ENCODE measurements around the gene AGAP2.

AGAP2 gene

DNA sequence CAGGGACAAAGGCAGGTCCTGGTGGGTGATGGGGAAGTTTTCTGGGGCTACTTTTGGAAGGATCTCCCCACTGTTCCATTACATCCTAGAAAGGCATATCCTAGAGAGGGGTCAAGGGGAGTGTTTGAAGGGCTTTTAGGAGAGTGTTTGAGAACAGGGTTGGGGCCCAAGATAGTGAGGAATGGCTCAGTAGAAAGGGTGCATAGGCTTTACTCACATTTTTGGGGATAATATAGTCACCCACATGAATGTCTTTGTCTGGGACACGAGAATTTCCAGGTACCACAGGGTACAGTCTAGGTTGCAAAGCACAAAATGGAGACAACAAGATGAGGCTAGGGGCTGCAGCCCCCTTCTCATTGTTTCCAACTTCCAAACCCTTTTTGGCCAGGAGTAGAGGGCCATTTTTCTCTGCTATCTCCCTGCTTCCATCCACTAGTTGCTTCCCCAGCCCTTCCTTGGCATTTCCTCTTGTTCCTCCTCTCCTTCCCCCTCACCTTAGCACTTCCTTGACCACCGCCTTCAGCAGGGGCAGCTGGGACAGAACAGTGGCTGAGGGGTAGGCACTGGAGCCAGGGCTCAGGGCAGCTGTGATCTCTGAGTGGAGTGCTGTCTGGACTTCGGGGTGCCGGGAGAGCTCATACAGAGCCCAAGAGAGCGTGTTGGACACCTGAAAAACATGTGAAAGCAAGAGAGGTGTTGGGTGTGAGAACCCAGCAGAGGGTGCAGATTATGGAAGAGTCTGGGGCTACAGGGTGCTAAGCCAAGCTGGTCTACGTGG, 25.5 kb upstream of the AGAP2 start:
- no peaks in the 10 kb centered on the region for H3K36me3 ChIP-seq (ENCODE audit: insufficient read depth, low read length)
- no peaks in the 10 kb centered on the region for H3K4me1 ChIP-seq (ENCODE audit: insufficient read depth, low read length)
- H3K9ac ChIP-seq (ENCODE audit: low read depth, low read length): peak overlapping the region; percentile 50; the same call in 1 of the 2 replicates
- no peaks in the 10 kb centered on the region for H3K9me3 ChIP-seq (ENCODE audit: control insufficient read depth, insufficient read depth, low read length)

DNA sequence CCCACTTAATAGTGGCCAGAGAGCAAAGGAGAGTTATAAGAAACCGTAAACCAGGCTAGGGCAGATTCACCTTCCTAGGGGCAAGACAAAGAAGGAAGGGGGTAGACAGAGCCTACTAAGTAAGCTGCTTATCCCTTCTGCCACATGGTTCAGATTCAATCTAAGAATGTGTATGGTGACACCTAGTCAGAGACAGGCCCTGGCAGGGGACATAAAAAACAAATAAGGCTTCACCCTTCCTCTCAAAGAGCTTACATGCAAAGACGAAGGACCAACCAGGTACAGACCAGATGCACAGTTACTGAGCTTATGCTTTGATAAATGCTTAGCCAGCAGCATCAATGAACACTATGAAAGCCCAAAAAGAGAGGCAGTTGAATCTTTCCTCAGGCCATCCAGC, 23.9 kb upstream of the AGAP2 start:
- Histone ChIP-seq H3K4me1 (ENCODE audit: insufficient read depth, low read length) (no peaks in the 10 kb centered on the region), H3K9ac (ENCODE audit: low read depth, low read length) (no peak overlapping the region), H3K9me3 (ENCODE audit: control insufficient read depth, insufficient read depth, low read length) (no peaks in the 10 kb centered on the region), H3K36me3 (ENCODE audit: insufficient read depth, low read length) (no peaks in the 10 kb centered on the region)

GRCh38 chr12:57761391-57761998, 23.0 kb upstream of the AGAP2 start:
- Histone ChIP-seq H3K9me3 (ENCODE audit: control insufficient read depth, insufficient read depth, low read length) (no peaks in the 10 kb centered on the region), H3K36me3 (ENCODE audit: insufficient read depth, low read length) (no peaks in the 10 kb centered on the region), H3K4me1 (ENCODE audit: insufficient read depth, low read length) (no peaks in the 10 kb centered on the region), H3K9ac (ENCODE audit: low read depth, low read length) (no peak overlapping the region)

- Histone ChIP-seq H3K36me3 (ENCODE audit: insufficient read depth, low read length) (no peaks in the 10 kb centered on the region), H3K9ac (ENCODE audit: low read depth, low read length) (no peak overlapping the region), H3K9me3 (ENCODE audit: control insufficient read depth, insufficient read depth, low read length) (no peaks in the 10 kb centered on the region; the same call in 1 of the 2 replicates), H3K4me1 (ENCODE audit: insufficient read depth, low read length) (no peaks in the 10 kb centered on the region)
Observed at GRCh38 chr12:57760347-57760982, 21.9 kb upstream of the AGAP2 start.

DNA sequence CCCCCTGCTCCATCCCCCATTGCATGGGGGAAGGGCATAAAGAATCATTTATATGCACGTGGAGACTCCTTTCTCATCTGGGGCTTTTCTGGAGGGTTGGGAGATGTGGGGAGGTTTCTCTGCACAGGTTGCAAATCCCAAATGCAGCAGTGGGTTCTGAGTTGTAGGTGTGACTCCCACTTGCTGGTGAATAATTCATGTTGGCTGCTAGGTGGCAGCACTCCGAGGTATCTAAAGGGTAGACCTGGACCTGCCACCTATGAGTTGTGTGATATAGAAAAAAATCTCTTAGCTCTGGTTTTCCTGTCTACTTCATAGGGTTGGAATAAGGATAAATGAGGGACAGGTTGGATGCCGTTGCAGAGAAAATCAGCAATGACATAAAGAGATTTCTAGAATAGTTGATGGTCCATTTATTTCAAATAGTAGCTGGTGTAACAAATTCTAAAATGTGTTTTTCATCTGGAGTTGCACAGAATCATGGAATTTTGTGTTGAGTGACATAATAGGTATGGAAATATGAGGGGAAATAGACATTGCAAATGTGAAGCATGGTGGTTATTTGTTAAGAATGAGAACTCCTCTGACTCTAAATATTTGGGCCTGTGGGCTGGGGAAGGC, 20.9 kb upstream of the AGAP2 start:
- no peaks in the 10 kb centered on the region for H3K4me1 ChIP-seq (ENCODE audit: insufficient read depth, low read length)
- no peaks in the 10 kb centered on the region; the same call in 1 of the 2 replicates for H3K9me3 ChIP-seq (ENCODE audit: control insufficient read depth, insufficient read depth, low read length)
- no peak overlapping the region for H3K9ac ChIP-seq (ENCODE audit: low read depth, low read length)
- H3K36me3 ChIP-seq (ENCODE audit: insufficient read depth, low read length): no peaks in the 10 kb centered on the region

DNA sequence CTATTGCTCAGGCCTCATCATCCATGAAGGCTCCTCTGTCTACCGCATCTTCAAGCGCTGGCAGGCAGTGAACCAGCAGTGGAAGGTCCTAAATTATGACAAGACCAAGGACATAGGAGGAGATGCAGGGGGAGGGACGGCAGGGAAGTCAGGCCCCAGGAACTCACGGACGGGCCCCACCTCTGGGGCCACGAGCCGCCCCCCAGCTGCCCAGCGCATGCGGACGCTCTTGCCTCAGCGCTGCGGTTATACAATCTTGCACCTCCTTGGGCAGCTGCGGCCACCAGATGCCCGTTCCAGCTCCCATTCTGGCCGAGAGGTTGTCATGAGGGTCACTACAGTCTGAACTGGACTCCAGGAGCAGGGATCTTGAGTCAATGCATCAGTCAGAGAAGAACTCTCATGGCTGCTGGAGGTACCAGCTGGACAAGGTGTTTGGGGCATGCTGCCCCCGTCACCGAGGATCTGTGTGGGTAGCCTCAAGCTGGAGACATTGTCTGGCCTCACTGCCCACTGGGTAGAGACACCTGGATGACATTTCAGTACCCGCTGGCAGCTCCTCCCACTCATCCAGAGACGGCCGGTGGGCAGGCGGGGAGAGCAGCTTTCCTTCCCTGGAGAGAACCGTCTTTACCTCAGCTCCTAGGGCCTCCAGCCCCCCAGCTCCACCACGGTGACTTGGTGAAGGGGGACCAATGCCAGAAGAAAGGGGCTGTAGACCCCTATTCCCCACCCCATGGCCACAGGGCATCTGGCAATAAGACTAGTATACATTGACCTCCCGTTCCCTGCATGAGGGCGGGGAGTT, 20.2 kb upstream of the AGAP2 start:
- peaks cover 2% of the 10 kb centered on the region; the same call in 1 of the 2 replicates for H3K4me1 ChIP-seq (ENCODE audit: insufficient read depth, low read length)
- no peaks in the 10 kb centered on the region; the same call in 1 of the 2 replicates for H3K9me3 ChIP-seq (ENCODE audit: control insufficient read depth, insufficient read depth, low read length)
- no peaks in the 10 kb centered on the region for H3K36me3 ChIP-seq (ENCODE audit: insufficient read depth, low read length)
- H3K9ac ChIP-seq (ENCODE audit: low read depth, low read length): no peak overlapping the region

DNA sequence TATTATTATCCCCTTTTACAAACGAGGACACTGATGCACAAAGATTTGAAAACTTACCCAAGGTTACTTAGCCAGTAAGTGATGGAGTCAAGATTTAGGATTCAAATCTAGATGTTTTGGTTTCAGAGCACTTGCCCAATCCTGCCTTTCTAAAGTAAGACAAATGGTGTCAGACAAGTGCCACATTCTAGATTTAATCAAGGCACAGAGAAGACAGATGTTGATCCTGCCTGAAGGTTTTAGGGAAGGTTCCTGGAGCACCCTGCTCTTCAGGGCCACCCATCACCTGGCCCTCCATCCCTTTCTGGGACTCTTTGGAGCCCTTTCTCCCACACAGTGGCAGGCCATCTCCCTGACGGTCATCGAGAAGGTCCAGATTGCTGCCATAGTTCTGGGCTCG, 19.2 kb upstream of the AGAP2 start:
- no peaks in the 10 kb centered on the region; the same call in 1 of the 2 replicates for H3K9me3 ChIP-seq (ENCODE audit: control insufficient read depth, insufficient read depth, low read length)
- peaks cover 6% of the 10 kb centered on the region; the same call in 1 of the 2 replicates for H3K4me1 ChIP-seq (ENCODE audit: insufficient read depth, low read length)
- no peak overlapping the region for H3K9ac ChIP-seq (ENCODE audit: low read depth, low read length)

GRCh38 chr12:57756406-57757341, 18.1 kb upstream of the AGAP2 start:
- H3K4me1 ChIP-seq (ENCODE audit: insufficient read depth, low read length): peaks cover 7% of the 10 kb centered on the region; the same call in 1 of the 2 replicates
- no peaks in the 10 kb centered on the region; the same call in 1 of the 2 replicates for H3K9me3 ChIP-seq (ENCODE audit: control insufficient read depth, insufficient read depth, low read length)
- H3K9ac ChIP-seq (ENCODE audit: low read depth, low read length): peak overlapping the region; percentile 55; the same call in 1 of the 2 replicates
- no peaks in the 10 kb centered on the region for H3K36me3 ChIP-seq (ENCODE audit: insufficient read depth, low read length)

More for the DNA sequence above, 19.2 kb upstream of the AGAP2 start:
- H3K36me3 ChIP-seq (ENCODE audit: insufficient read depth, low read length): no peaks in the 10 kb centered on the region

DNA sequence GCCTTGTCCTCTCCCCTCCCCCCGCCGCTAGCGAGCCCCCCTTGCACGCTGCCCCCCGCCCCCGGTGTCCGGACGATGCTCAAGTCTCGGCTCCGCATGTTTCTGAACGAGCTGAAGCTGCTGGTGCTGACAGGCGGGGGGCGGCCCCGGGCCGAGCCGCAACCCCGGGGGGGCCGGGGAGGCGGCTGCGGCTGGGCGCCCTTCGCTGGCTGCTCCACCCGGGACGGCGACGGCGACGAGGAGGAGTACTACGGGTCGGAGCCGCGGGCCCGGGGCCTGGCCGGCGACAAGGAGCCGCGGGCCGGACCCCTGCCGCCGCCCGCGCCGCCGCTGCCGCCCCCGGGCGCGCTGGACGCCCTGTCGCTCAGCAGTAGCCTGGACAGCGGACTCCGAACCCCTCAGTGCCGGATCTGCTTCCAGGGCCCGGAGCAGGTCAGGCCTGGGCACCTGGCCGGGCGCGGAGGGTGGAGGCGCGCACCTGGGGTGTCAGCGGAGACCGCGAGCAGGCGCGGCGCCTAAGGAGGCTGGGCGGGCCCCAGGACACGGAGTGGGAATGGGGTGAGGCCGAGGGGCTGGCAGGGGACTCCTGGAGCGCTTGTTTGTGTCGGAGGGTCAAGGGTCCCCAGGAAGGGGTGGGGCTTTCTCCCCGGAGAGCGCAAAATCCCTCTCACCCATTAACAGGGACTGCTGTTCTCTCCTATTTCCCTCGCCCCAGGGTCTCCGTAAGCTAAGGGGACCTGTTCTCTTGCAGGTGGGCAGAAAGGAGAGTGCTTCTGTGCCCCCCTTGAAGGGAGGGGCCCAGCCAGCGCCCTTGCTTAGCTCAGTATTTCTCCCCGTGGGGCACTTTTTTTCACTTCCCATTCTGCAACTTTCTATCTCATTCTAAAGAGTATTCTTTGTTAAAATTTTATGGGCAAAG, 17.2 kb upstream of the AGAP2 start:
- Histone ChIP-seq H3K9me3 (ENCODE audit: control insufficient read depth, insufficient read depth, low read length) (no peaks in the 10 kb centered on the region; the same call in 1 of the 2 replicates), H3K4me1 (ENCODE audit: insufficient read depth, low read length) (peaks cover 7% of the 10 kb centered on the region; the same call in 1 of the 2 replicates), H3K36me3 (ENCODE audit: insufficient read depth, low read length) (no peaks in the 10 kb centered on the region), H3K9ac (ENCODE audit: low read depth, low read length) (peak overlapping the region; percentile 55; the same call in 1 of the 2 replicates)

DNA sequence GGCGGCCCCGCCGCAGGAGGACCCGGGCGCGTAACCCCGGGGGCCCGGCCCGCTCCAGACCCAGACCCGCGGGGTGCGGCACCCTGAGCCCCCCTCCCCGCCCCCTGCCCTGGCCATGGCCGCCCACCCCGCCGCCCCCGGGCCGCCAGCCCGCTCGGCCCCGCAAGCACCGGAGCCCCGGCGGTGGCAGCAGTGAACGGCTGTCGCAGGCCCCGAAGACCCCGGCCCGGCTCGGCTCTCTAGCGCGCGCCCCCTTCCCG, 16.6 kb upstream of the AGAP2 start:
- peak overlapping the region; percentile 39; the same call in 1 of the 2 replicates for H3K9ac ChIP-seq (ENCODE audit: low read depth, low read length)
- H3K4me1 ChIP-seq (ENCODE audit: insufficient read depth, low read length): peaks cover 7% of the 10 kb centered on the region; the same call in 1 of the 2 replicates
- H3K36me3 ChIP-seq (ENCODE audit: insufficient read depth, low read length): no peaks in the 10 kb centered on the region; the same call in 1 of the 2 replicates
- no peaks in the 10 kb centered on the region; the same call in 1 of the 2 replicates for H3K9me3 ChIP-seq (ENCODE audit: control insufficient read depth, insufficient read depth, low read length)

- H3K4me1 ChIP-seq (ENCODE audit: insufficient read depth, low read length): peaks cover 7% of the 10 kb centered on the region; the same call in 1 of the 2 replicates
- no peaks in the 10 kb centered on the region; the same call in 1 of the 2 replicates for H3K9me3 ChIP-seq (ENCODE audit: control insufficient read depth, insufficient read depth, low read length)
- H3K36me3 ChIP-seq (ENCODE audit: insufficient read depth, low read length): peaks cover under 1% of the 10 kb centered on the region; the same call in 1 of the 2 replicates
- H3K9ac ChIP-seq (ENCODE audit: low read depth, low read length): peak within 1 kb of the TSS; percentile 55
Observed at GRCh38 chr12:57754411-57755193, 16.1 kb upstream of the AGAP2 start, which contains the start of gene MARCHF9. MARCHF9 (plus strand) TSS chr12:57755103; CDS start chr12:57755529, 426 bp downstream.

Data from ES-I3 (cell line).